Stimulated activated CD8-positive, alpha-beta memory T cell treated with anti-CD3 and anti-CD28 coated beads, Interleukin-15, amount 100 ng/mL, for 4 hours (primary cell): ENCODE data around the gene NAT14.
"Not testable (repeated sequence)": the region's sequence is repeated elsewhere in the genome, so short reads cannot be mapped to it uniquely, and the experiment has no call there.

Source experiments
- DNase-seq, 2 donors: peaks; one replicate each; pipeline ENCODE4 v3.0.0-alpha.2; 2020; ENCODE audit warnings: low read depth in 2 of 2

Gene NAT14

GRCh38 chr19:55486971-55487923 lies 2.3 kb downstream of the NAT14 start:
- peak; percentile 29 to 30 for DNase-seq

- DNase-seq, result no peak
These were observed 3.1 kb downstream of the NAT14 start, which contains the start of gene SSC5D for GRCh38 chr19:55487924-55488687. SSC5D (plus strand) TSS chr19:55488436; CDS start chr19:55488590, 154 bp downstream.

GRCh38 chr19:55488986-55489710 lies 4.2 kb downstream of the NAT14 start:
- no peak for DNase-seq

GRCh38 chr19:55489711-55490477 lies 4.9 kb downstream of the NAT14 start:
- no peak for DNase-seq

GRCh38 chr19:55490478-55491432 lies 5.8 kb downstream of the NAT14 start:
- no peak for DNase-seq

- DNase-seq, result no peak
These were observed 6.8 kb downstream of the NAT14 start for GRCh38 chr19:55491546-55492360.

- DNase-seq, result no peak
These were observed 7.5 kb downstream of the NAT14 start for GRCh38 chr19:55492362-55492944.

GRCh38 chr19:55493052-55493644 lies 8.2 kb downstream of the NAT14 start:
- DNase-seq, result no peak

GRCh38 chr19:55493645-55494171 lies 8.7 kb downstream of the NAT14 start:
- DNase-seq, result no peak

GRCh38 chr19:55494172-55494761 lies 9.3 kb downstream of the NAT14 start:
- DNase-seq, result no peak

GRCh38 chr19:55495646-55496349 lies 10.8 kb downstream of the NAT14 start:
- no peak for DNase-seq

- DNase-seq, result not testable (repeated sequence)
These were observed 11.8 kb downstream of the NAT14 start for GRCh38 chr19:55496820-55497219.

GRCh38 chr19:55497763-55498162 lies 12.8 kb downstream of the NAT14 start:
- no peak for DNase-seq

GRCh38 chr19:55498246-55498840 lies 13.4 kb downstream of the NAT14 start:
- DNase-seq, result no peak

GRCh38 chr19:55500368-55500952 lies 15.5 kb downstream of the NAT14 start:
- no peak for DNase-seq
